C4-2B (cell line): ENCODE measurements around the gene NLGN4Y.

Experiments
- CTCF ChIP-seq: fragments of 450-650 bp; conservative IDR thresholded peaks from 2 replicates; pipeline ENCODE4 v1.5.1; 2017; ENCODE audit warnings: mild to moderate bottlenecking
- ZFX ChIP-seq: fragments of 450-650 bp; IDR thresholded peaks from 2 replicates; pipeline ENCODE4 v1.6.1; 2017

GRCh38 chrY:14748329-14748728 is 224.0 kb downstream of the NLGN4Y start:
- TF ChIP-seq CTCF (no peak), ZFX (no peak)
